H1 (cell line): ENCODE results near the gene TNNI2. TPM values are rescaled to one million over a fixed set of nuclear protein-coding genes. Genes with fewer than 3 reads are reported as not detected.

ENCODE experiments used
- CTCF ChIA-PET: fragments of 300-600 bp; sonication (Branson Sonifier 250); formaldehyde crosslinking; loops from one replicate; lab custom pipeline; 2021; ENCODE audit not compliant: partially characterized antibody; lab: Charles Lee
- POLR2A ChIA-PET: fragments of 300-600 bp; sonication (Branson Sonifier 250); formaldehyde crosslinking; loops from one replicate; lab custom pipeline; 2021; ENCODE audit warnings: inconsistent platforms; ENCODE audit not compliant: partially characterized antibody; lab: Charles Lee
- DNase-seq, 2 experiments: peaks; one replicate each; pipeline versions ENCODE4 v3.0.0 to v3.0.0-alpha.2; 2010 to 2022; ENCODE audit warnings: low spot score in 2 of 2, low read depth in 1 of 2, mixed read lengths in 1 of 2
- FAIRE-seq: peaks from 2 replicates; lab custom pipeline; 2011; peaks lifted over from hg19 to GRCh38; lab: Jason Lieb, UNC
- H2AFZ ChIP-seq: 2 replicates; pipeline ENCODE4 v1.8.1; 2012; ENCODE audit warnings: low read length, inconsistent platforms
- H2AK5ac ChIP-seq: 2 replicates; pipeline ENCODE4 v1.6.1; 2013; ENCODE audit warnings: low read depth, low read length
- H2BK120ac ChIP-seq: replicated peaks from 2 replicates; pipeline ENCODE3; 2013; ENCODE audit warnings: low read depth, low read length, inconsistent platforms
- H2BK12ac ChIP-seq: 2 replicates; pipeline ENCODE4 v1.6.1; 2013; ENCODE audit warnings: low read depth, low read length
- H2BK15ac ChIP-seq: 2 replicates; pipeline ENCODE4 v1.6.1; 2013; ENCODE audit warnings: low read length
- H2BK20ac ChIP-seq: 2 replicates; pipeline ENCODE4 v1.6.1; 2013; ENCODE audit warnings: low read length
- H2BK5ac ChIP-seq: 2 replicates; pipeline ENCODE4 v1.6.1; 2013; ENCODE audit warnings: low read depth, low read length
- H3K14ac ChIP-seq: 2 replicates; pipeline ENCODE4 v1.6.1; 2013; ENCODE audit warnings: inconsistent platforms; ENCODE audit not compliant: insufficient read length
- H3K18ac ChIP-seq: 2 replicates; pipeline ENCODE4 v1.6.1; 2013; ENCODE audit warnings: low read length; ENCODE audit errors: extremely low read depth
- H3K23ac ChIP-seq: 2 replicates; pipeline ENCODE4 v1.6.1; 2013; ENCODE audit warnings: inconsistent platforms; ENCODE audit not compliant: insufficient read length
- H3K23me2 ChIP-seq: 2 replicates; pipeline ENCODE4 v1.6.1; 2013; ENCODE audit warnings: low read depth, low read length
- H3K27ac ChIP-seq: 2 replicates; pipeline ENCODE4 v1.6.1; 2011; ENCODE audit warnings: low read depth, low read length, inconsistent platforms
- H3K27me3 ChIP-seq, 4 experiments: replicated peaks in 1 of 4; 1 replicate in 1 of 4; 2 replicates in 3 of 4; pipeline versions ENCODE4 v1.6.1 to v1.8.1; 2011 to 2013; ENCODE audit warnings: low read length in 3 of 4, mild to moderate bottlenecking in 3 of 4, inconsistent platforms in 2 of 4, mixed read lengths in 2 of 4, moderate library complexity in 1 of 4; ENCODE audit not compliant: control insufficient read depth in 3 of 4, insufficient read depth in 3 of 4; ENCODE audit errors: extremely low read depth in 1 of 4
- H3K36me3 ChIP-seq, 4 experiments: 2 replicates each; pipeline versions ENCODE4 v1.6.1 to v1.8.1; 2011 to 2013; ENCODE audit warnings: mild to moderate bottlenecking in 4 of 4, low read length in 3 of 4, moderate library complexity in 2 of 4, control low read depth in 1 of 4, inconsistent platforms in 1 of 4; ENCODE audit not compliant: insufficient read depth in 4 of 4, control insufficient read depth in 2 of 4
- H3K4ac ChIP-seq: replicated peaks from 2 replicates; pipeline ENCODE3; 2013; ENCODE audit warnings: low read length, low read depth, mixed read lengths, inconsistent platforms; ENCODE audit not compliant: insufficient read length
- H3K4me1 ChIP-seq, 4 experiments: replicated peaks in 1 of 4; 1 replicate in 1 of 4; 2 replicates in 3 of 4; pipeline versions ENCODE4 v1.6.1 to v1.8.1; 2011 to 2013; ENCODE audit warnings: low read length in 3 of 4, inconsistent platforms in 2 of 4, mixed read lengths in 1 of 4; ENCODE audit not compliant: insufficient read depth in 4 of 4, control insufficient read depth in 3 of 4
- H3K4me2 ChIP-seq, 2 experiments: 2 replicates each; pipeline versions ENCODE4 v1.6.1 to v1.8.1; 2011 to 2013; ENCODE audit warnings: low read depth in 2 of 2, low read length in 2 of 2, control low read depth in 1 of 2, inconsistent platforms in 1 of 2, mild to moderate bottlenecking in 1 of 2; ENCODE audit not compliant: insufficient read depth in 1 of 2
- H3K4me3 ChIP-seq, 4 experiments: fragments of 200-600, 300-600 bp in 1 of 4; sonication (generic), shearing (Covaris generic), sonication (Bioruptor Twin) in 1 of 4; 2 replicates each; pipeline versions ENCODE4 v1.5.1 to v1.8.1; 2011 to 2016; ENCODE audit warnings: low read length in 4 of 4, low read depth in 3 of 4, control low read depth in 2 of 4, inconsistent platforms in 2 of 4, mild to moderate bottlenecking in 2 of 4, mixed read lengths in 1 of 4, moderate library complexity in 1 of 4; ENCODE audit not compliant: insufficient read depth in 2 of 4; ENCODE audit errors: extremely low read depth in 1 of 4
- H3K56ac ChIP-seq: replicated peaks from 2 replicates; pipeline ENCODE3; 2013; ENCODE audit warnings: low read depth, mild to moderate bottlenecking, mixed read lengths, low read length, inconsistent platforms; ENCODE audit not compliant: insufficient read length
- H3K79me1 ChIP-seq: 2 replicates; pipeline ENCODE4 v1.6.1; 2013; ENCODE audit warnings: low read depth, low read length, control low read depth
- H3K79me2 ChIP-seq, 2 experiments: 2 replicates each; pipeline versions ENCODE4 v1.6.1 to v1.8.1; 2012 to 2013; ENCODE audit warnings: low read length in 2 of 2, mild to moderate bottlenecking in 2 of 2, inconsistent platforms in 1 of 2; ENCODE audit not compliant: insufficient read depth in 2 of 2, control insufficient read depth in 1 of 2
- H3K9ac ChIP-seq, 4 experiments: replicated peaks in 1 of 4; 1 replicate in 1 of 4; 2 replicates in 3 of 4; pipeline versions ENCODE4 v1.6.1 to v1.8.1; 2011 to 2013; ENCODE audit warnings: low read depth in 3 of 4, low read length in 3 of 4, control low read depth in 2 of 4, mild to moderate bottlenecking in 2 of 4, moderate library complexity in 2 of 4, inconsistent platforms in 1 of 4; ENCODE audit errors: extremely low read depth in 1 of 4
- H3K9me3 ChIP-seq, 2 experiments: 2 replicates each; pipeline versions ENCODE4 v1.6.1 to v1.8.1; 2012 to 2013; ENCODE audit warnings: mild to moderate bottlenecking in 2 of 2, moderate library complexity in 2 of 2, control low read depth in 1 of 2, inconsistent platforms in 1 of 2, low read depth in 1 of 2, low read length in 1 of 2, mixed read lengths in 1 of 2; ENCODE audit not compliant: insufficient read depth in 2 of 2
- H4K20me1 ChIP-seq, 2 experiments: replicated peaks in 1 of 2; 2 replicates each; pipeline versions ENCODE3 to v1.8.1; 2011 to 2013; ENCODE audit warnings: inconsistent platforms in 2 of 2, low read length in 2 of 2, mild to moderate bottlenecking in 1 of 2; ENCODE audit not compliant: insufficient read depth in 2 of 2, control insufficient read depth in 1 of 2
- H4K5ac ChIP-seq: 2 replicates; pipeline ENCODE4 v1.6.1; 2013; ENCODE audit warnings: low read length, low read depth, mixed read lengths, inconsistent platforms; ENCODE audit not compliant: insufficient read length
- H4K8ac ChIP-seq: 2 replicates; pipeline ENCODE4 v1.8.0; 2013; ENCODE audit warnings: mild to moderate bottlenecking, moderate library complexity, low read length, inconsistent platforms; ENCODE audit not compliant: insufficient read depth; ENCODE audit errors: extremely low read depth
- H4K91ac ChIP-seq: replicated peaks from 2 replicates; pipeline ENCODE3; 2013; ENCODE audit warnings: low read length, mixed read lengths, inconsistent platforms; ENCODE audit not compliant: insufficient read length
- CHD1 ChIP-seq: IDR thresholded peaks from 2 replicates; pipeline ENCODE4 v1.6.1; 2012; ENCODE audit warnings: low read depth, low read length, improper control_type of control experiment
- SP1 ChIP-seq: IDR thresholded peaks from 2 replicates; pipeline ENCODE4 v1.6.1; 2011; ENCODE audit warnings: low read depth, low read length
- WGBS, 2 experiments: shearing (Covaris generic) in 1 of 2; methylation state at CpG; one replicate each; pipeline versions ENCODE4 v1.1.6 to v1.1.7; 2013 to 2015; ENCODE audit warnings: low lambda C conversion rate in 2 of 2, mixed read lengths in 2 of 2, inconsistent platforms in 1 of 2, low coverage in 1 of 2, missing lambda C conversion rate in 1 of 2; ENCODE audit not compliant: insufficient replicate concordance in 2 of 2, insufficient coverage in 1 of 2, insufficient read length in 1 of 2; ENCODE audit errors: extremely low coverage in 1 of 2, missing lambda C conversion rate in 1 of 2; 5-methylcytosine and 5-hydroxymethylcytosine counted together
- polyA plus RNA-seq, 7 experiments: library from polyadenylated mRNA; depleted of rRNA in 3 of 7; stranded (reverse) in 5 of 7; unstranded in 2 of 7; fragments of >200 nt in 5 of 7; fragments of 200-250 nt in 2 of 7; gene quantifications; 1 replicate in 5 of 7; 2 replicates in 1 of 7; 4 replicates in 1 of 7; pipeline versions ENCODE4 v1.2.1 to v1.2.3, GENCODE V29; 2011 to 2013; ENCODE audit warnings: missing spikeins in 2 of 7, mixed read lengths in 2 of 7
- total RNA-seq: library from RNA; stranded (reverse); fragmentation: NEBNext Ultra II Directional; extraction: Animal tissue kit (Norgen Biotek cat#: 25700); gene quantifications from 2 replicates; pipeline ENCODE4 v1.2.1, GENCODE V29; 2021
- TF ChIP-seq, protein P1 (sequence below): IDR thresholded peaks from 2 replicates; pipeline ENCODE4 v1.6.1; 2011; ENCODE audit warnings: low read depth, mild to moderate bottlenecking, low read length; ENCODE audit not compliant: insufficient read depth

Gene TNNI2
- total and polyA plus RNA-seq, 2 of the 8 experiments (the other 6 are each of a cell fraction or from before 2014, with no cell fraction given) = not detected

DNA sequence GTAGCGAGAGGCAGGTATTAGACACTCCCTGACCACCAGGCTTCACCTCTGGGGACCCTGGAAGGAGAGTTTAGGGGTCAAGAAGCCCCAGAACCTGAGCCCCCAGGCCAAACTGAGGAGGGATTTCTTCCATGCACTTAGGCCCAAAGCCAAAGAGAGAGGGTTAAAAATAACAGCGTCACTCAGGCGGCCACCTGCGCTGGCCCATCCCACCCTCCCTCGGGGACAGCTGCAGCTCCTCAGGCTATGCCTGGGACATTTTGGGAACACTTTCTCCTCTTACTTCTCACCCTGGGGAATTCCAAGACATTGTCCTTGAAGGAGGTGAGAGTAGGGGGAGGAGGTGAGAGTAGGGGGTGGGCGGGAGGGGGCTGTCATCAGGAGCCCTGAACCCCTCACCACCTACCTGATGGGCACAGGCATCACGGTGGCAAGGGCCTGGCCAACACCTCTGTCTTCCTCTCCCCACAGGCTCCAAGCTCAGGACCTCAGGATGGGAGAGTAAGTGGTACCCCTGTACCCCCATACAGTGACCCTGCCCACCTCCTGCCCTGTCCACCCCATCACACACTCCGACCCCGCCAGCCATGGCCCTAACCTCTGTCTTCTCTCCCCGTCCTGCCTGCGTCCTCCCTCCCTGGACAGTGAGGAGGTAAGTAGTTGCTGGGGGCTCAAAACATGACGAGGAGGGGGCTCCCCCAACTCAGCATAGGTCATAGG lies 583 bp downstream of the TNNI2 start:
- Histone ChIP-seq H4K20me1 (no peaks in the 10 kb centered on the region), H2BK15ac (no peak overlapping the region), H3K27me3 (no peaks in the 10 kb centered on the region), H3K79me1 (no peaks in the 10 kb centered on the region), H3K9me3 (no peaks in the 10 kb centered on the region), H4K8ac (peak overlapping the region; percentile 71; the same call in 1 of the 2 replicates), H3K4me1 (peaks cover 0 to under 1% (median 0%) of the 10 kb centered on the region in 4 experiments; a peak in 2 of 7 replicates), H2AFZ (no peak overlapping the region), H3K36me3 (no peaks in the 10 kb centered on the region), H2BK20ac (no peak overlapping the region), H3K14ac (no peak overlapping the region), H2BK120ac (no peak overlapping the region), H4K91ac (no peak overlapping the region), H3K4me3 (no peak overlapping the region)
- DNase-seq (no peak), FAIRE-seq (no peak)
- ChIA-PET CTCF (interaction anchor here (1.0 to 2.8 kb wide), 9 partner anchors 9 to 316 kb away, joined by 3 to 27 read pairs (median 4); no protein-coding TSS in a partner anchor), POLR2A (interaction anchor here (1.1 kb wide), 1 partner anchor 9 kb away, joined by 3 read pairs; no protein-coding TSS in a partner anchor)
- 93% methylated on average over 4 of the region's 12 CpGs; no CpG with 5 or more reads in 1 of the 2 experiments for WGBS, 2 experiments
- TF ChIP-seq SP1 (no peak), CHD1 (no peak)
- TF ChIP-seq, protein P1, sequence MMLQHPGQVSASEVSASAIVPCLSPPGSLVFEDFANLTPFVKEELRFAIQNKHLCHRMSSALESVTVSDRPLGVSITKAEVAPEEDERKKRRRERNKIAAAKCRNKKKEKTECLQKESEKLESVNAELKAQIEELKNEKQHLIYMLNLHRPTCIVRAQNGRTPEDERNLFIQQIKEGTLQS = no peak
- TF ChIP-seq, all 59 proteins: peak for 0
- no peak overlapping the region for H3K9ac ChIP-seq
- no peak overlapping the region for H2BK5ac ChIP-seq
- no peak overlapping the region for H3K4ac ChIP-seq
- no peak overlapping the region for H3K23ac ChIP-seq
- no peaks in the 10 kb centered on the region for H3K79me2 ChIP-seq
- no peak overlapping the region for H4K5ac ChIP-seq
- H3K27ac ChIP-seq = no peak overlapping the region
- no peak overlapping the region for H3K4me2 ChIP-seq
- no peak overlapping the region for H3K18ac ChIP-seq
- no peak overlapping the region for H3K56ac ChIP-seq
- no peak overlapping the region for H2BK12ac ChIP-seq
- no peaks in the 10 kb centered on the region for H3K23me2 ChIP-seq
- H2AK5ac ChIP-seq = no peak overlapping the region
